Measurements from ENCODE around the gene RAC2. TPM values are rescaled to one million over a fixed set of nuclear protein-coding genes. Genes with fewer than 3 reads are reported as not detected.

The RAC2 gene
- total RNA-seq, 1 donor from 2014 or later: 5.1 TPM

GRCh38 chr22:37277384-37277783 is 33.3 kb upstream of the RAC2 start:
- DNase-seq (no peak), ATAC-seq (no peak)
- intact Hi-C loops (cut with micrococcal nuclease): no loop called here

DNA sequence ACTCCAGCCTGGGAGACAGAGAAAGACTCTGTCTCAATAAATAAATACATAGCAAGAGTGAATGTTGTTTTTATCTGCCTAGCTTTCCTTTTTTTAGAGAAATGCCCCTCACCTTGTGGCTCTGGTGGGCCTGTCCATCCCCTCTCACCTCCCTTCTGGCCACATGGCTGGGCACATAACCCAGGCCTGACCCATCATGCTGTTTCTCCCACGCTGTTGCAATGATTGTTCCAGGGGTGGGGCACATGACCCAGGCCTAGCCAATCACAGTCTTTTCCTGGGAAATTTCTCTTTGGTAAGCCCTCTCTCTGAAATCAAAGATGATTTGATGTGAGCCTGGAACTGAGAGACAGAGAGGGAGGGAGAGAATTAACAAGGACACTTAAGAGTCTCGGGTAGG is 32.7 kb upstream of the RAC2 start:
- ATAC-seq (no peak), DNase-seq (peak; percentile 26)
- intact Hi-C loops (cut with micrococcal nuclease): no loop called here

GRCh38 chr22:37275622-37276021 is 31.6 kb upstream of the RAC2 start:
- ATAC-seq (no peak), DNase-seq (no peak)
- intact Hi-C loops (cut with micrococcal nuclease): no loop called here

- no peak for ATAC-seq
- peak; percentile 6 for DNase-seq
- intact Hi-C loops (cut with micrococcal nuclease): no loop called here
Observed at GRCh38 chr22:37275134-37275533, 31.1 kb upstream of the RAC2 start.

DNA sequence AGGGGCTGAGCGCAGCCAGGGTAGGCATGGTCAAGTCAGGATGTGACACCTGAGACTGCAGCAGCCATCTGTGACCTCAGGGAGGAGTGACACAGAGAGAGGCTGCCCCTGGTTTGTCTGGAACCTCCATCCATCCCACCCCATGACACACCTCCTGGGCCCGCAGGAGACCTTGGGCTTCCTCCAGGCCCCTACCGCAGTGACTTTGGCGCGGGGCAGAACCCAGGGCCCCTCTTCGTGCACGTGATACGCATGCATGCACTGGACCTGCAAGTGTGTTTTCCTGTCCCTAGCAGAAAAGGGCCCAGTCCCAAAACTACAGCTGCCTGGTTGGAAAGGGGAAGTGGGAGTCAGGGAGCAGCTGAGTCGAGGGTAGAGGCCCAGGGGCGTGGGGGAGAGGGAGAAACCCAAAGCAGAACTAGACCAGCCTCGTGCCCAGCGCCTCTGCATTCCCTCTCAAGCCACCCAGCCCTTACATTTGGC is 30.4 kb upstream of the RAC2 start:
- DNase-seq (peak; percentile 70), ATAC-seq (peak; percentile 79)
- intact Hi-C loops (cut with micrococcal nuclease): no loop called here

GRCh38 chr22:37273846-37274225 is 29.8 kb upstream of the RAC2 start:
- intact Hi-C loops (cut with micrococcal nuclease): no loop called here
- ATAC-seq (no peak), DNase-seq (peak; percentile 15)

DNA sequence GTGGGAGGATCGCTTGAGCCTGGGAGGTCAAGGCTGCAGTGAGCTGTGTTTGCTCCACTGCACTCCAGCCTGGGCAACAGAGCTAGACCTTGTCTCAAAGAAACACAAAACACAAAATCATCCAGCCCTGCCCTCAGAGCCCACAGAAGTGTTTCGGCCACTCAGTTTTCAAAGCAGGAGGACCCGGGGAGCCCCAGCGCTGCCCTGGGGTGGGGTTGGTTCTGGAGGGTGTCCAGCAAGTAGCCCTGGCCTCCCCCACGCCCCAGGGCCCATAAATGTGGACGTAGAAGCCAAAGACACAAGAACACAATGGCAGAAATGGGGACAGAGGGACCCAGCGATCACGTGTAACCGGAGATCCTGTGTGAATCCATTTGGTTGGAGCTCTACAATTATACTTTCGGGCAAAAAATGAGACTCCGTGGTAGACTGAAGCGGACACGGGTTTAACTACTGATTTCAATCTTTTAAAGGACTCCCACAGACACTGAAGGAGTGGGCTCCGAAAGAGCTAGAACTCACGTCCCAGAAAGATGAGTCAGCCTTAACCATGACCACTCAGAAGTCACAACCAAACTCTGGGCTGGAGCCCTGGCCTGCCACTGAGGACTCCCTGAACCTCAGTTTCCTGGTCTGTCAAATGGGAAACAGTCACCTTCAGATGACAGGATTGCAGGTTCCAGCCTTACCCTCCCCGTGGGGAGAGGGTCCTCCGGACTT is 29.2 kb upstream of the RAC2 start:
- peak; percentile 18 for DNase-seq
- intact Hi-C loops (cut with micrococcal nuclease): no loop called here
- ATAC-seq: no peak

DNA sequence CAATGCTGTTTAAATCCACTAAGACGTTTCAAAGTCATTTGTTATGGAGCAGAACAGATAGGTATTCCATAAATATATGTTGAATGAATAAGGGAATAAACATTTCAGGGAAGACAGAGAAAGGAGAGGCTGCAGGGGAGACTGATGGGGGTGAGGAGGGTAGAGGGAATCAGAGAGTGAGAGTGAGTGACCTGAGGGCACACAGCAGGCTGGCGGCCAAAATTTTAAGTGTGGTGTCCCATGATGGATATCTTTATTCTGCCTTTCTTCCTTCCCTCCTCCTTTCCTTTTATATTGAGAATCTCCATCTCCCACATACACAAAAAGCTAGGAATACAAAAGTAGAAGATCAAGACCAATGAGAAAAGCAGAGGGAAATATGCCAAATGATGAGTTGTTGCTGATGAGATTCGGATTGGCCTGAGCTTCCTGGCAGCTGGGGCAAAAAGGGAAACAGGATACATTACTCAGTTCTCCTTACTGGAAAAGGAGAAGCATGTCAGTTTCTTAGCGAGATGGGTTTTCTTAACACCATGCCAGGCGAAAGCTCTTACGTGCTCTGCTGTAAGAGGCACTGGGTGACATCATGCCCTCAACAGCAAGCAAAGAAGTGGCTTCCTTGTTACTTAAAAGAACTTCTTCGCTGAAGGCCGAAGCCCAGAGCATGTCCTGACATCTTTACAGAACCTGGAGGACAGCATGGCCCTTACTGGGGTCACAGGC is 27.0 kb upstream of the RAC2 start:
- DNase-seq: peak; percentile 27
- intact Hi-C loops (cut with micrococcal nuclease): no loop called here
- peak; percentile 57 for ATAC-seq

- DNase-seq: peak; percentile 6
- ATAC-seq: peak; percentile 30
- intact Hi-C loops (cut with micrococcal nuclease): no loop called here
Observed at GRCh38 chr22:37269936-37270678, 26.0 kb upstream of the RAC2 start.

GRCh38 chr22:37267661-37268413 is 23.8 kb upstream of the RAC2 start:
- DNase-seq: peak; percentile 25
- intact Hi-C loops (cut with micrococcal nuclease): no loop called here
- ATAC-seq: peak; percentile 27

GRCh38 chr22:37267135-37267587 is 23.1 kb upstream of the RAC2 start:
- DNase-seq (peak; percentile 71), ATAC-seq (peak; percentile 75)
- intact Hi-C loops (cut with micrococcal nuclease): no loop called here

DNA sequence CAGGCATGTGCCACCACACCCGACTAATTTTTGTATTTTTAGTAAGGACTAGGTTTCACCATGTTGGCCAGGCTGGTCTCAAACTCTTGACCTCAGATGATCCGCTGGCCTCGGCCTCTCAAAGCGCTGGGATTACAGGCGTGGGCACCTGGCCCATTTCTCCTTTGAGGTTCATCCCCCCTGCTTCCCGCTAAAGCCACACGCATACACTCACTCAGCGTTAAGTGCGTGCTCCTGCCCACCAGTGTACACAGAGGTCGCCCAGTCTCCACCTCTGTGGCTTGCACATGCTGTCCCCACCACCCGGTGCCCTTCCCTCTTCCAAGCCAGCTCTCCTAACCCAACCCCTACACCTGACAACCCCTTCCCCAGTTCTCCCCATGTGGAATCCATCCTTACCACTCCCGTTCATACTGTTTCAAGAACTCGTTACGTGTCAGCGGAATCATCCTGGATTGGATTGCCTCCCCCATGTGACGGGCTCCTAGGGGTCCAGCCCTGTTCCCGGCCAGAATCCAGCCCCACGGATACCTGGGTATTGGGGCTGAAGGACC is 22.6 kb upstream of the RAC2 start:
- DNase-seq (peak; percentile 13), ATAC-seq (peak; percentile 16)
- intact Hi-C loops (cut with micrococcal nuclease): no loop called here

GRCh38 chr22:37263966-37264887 is 20.2 kb upstream of the RAC2 start:
- intact Hi-C loops (cut with micrococcal nuclease): no loop called here
- ATAC-seq (no peak), DNase-seq (peak; percentile 7)

- ATAC-seq (no peak), DNase-seq (peak; percentile 4)
- intact Hi-C loops (cut with micrococcal nuclease): no loop called here
Observed at GRCh38 chr22:37262346-37262745, 18.3 kb upstream of the RAC2 start.

DNA sequence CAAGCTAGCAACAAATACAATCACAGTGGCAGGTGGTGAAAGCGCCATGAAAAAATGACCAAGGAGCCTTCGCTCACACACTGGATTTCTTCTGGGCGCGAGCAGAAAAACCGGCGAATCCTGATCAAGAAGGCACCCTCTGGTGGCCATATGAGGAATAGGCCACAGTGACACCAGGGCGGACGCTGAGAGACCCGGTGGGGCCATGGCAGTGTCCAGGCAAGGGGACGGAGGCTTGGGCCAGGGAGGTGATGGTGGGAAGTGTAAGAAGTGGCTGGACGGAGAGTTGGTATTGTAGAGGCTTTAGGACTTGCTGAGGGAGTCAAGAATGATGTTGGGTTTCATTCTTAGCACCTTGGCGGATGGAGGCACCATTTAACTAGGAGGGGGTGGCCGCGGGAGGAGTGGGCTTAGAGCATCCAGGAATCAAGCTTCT is 16.9 kb upstream of the RAC2 start:
- ATAC-seq: peak; percentile 75
- intact Hi-C loops (cut with micrococcal nuclease): no loop called here

GRCh38 chr22:37260155-37260795 is 16.2 kb upstream of the RAC2 start:
- ATAC-seq: no peak
- DNase-seq: peak; percentile 3
- intact Hi-C loops (cut with micrococcal nuclease): no loop called here

More for the DNA sequence above, 16.9 kb upstream of the RAC2 start:
- peak; percentile 59 for DNase-seq

DNA sequence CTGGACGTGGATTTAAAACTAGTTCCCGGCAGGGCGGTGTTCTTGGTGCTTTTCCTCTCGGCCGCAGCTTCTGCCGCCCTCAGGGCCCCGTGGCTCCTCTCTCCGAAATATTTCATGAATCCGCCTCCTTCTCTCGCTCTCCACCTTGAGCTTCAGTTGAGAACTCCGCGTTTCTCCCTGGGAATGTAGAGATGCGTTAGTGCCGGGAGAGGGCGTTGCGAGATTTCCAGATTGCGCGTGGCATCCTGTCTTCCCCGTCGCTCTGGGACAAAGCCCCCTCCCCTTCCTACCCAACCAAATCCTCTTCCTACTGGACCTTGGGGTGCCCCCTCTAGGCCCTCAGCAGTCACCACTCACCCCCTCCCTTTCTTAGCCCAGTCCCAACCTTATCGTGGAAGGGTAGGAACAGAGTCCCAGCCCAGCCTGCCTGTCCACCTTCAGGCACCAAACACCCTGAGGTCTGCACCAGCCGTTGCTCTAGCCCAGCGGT is 15.5 kb upstream of the RAC2 start:
- intact Hi-C loops (cut with micrococcal nuclease): no loop called here
- DNase-seq: peak; percentile 20
- peak; percentile 35 for ATAC-seq

Measured in left ventricle myocardium superior (tissue), 1 donor.